ENCODE measurements around the gene PRPF40B. TPM values are rescaled to one million over a fixed set of nuclear protein-coding genes. Genes with fewer than 3 reads are reported as not detected.
"Not testable (repeated sequence)": the region's sequence is repeated elsewhere in the genome, so short reads cannot be mapped to it uniquely, and the experiment has no call there.

The PRPF40B gene
- total and polyA plus RNA-seq, 12 donors = 13.4 to 37.5 (median 21.6) TPM

DNA sequence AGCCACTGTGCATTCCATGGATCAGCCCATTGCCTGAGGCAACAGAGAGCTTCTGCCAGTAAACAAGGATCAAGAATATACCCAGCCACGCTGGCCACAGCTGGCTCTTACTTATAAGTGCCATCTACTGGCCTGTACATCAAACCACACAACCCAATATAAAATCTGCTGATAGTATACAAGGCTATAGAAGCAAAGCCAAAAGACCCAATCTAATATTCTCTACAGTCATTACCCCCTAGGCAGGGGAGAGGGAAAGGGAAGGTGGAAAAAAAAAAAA, 13.5 kb upstream of the PRPF40B start:
- peaks cover 0 to 10% (median 0%) of the 10 kb centered on the region in 9 donors for H3K4me1 ChIP-seq
- TF ChIP-seq, protein P1, sequence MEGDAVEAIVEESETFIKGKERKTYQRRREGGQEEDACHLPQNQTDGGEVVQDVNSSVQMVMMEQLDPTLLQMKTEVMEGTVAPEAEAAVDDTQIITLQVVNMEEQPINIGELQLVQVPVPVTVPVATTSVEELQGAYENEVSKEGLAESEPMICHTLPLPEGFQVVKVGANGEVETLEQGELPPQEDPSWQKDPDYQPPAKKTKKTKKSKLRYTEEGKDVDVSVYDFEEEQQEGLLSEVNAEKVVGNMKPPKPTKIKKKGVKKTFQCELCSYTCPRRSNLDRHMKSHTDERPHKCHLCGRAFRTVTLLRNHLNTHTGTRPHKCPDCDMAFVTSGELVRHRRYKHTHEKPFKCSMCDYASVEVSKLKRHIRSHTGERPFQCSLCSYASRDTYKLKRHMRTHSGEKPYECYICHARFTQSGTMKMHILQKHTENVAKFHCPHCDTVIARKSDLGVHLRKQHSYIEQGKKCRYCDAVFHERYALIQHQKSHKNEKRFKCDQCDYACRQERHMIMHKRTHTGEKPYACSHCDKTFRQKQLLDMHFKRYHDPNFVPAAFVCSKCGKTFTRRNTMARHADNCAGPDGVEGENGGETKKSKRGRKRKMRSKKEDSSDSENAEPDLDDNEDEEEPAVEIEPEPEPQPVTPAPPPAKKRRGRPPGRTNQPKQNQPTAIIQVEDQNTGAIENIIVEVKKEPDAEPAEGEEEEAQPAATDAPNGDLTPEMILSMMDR (IDR thresholded peaks at IDR 0.05) = no peak
- intact Hi-C loops (cut with DNase I) = no loop called here
- peaks cover 0 to 13% (median 3%) of the 10 kb centered on the region in 11 donors for H3K9me3 ChIP-seq
- WGBS, 2 donors = 63 to 70% methylated on average over 1 of the region's 1 CpG
- H3K27ac ChIP-seq = no peak overlapping the region
- H3K27me3 ChIP-seq = no peaks in the 10 kb centered on the region
- ATAC-seq (no peak), DNase-seq (no peak)
- H3K4me3 ChIP-seq = no peak overlapping the region
- H3K36me3 ChIP-seq = no peaks in the 10 kb centered on the region

DNA sequence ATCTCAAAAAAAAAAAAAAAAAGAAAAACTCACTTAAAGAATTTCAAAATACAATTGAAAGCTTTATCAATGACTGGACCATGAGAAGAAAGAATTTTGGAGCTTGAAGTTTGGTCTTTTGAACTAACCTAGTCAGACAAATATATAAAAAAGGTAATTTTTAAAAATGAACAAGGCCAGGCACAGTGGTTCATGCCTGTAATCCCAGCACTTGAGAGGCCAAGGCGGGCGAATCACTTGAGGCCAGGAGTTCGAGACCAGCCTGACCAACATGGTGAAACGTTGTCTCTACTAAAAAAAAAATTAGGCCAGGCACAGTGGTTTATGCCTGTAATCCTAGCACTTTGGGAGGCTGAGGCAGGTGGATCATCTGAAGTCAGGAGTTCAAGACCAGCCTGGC, 12.6 kb upstream of the PRPF40B start:
- H3K4me1 ChIP-seq; H3K4me3 ChIP-seq; intact Hi-C loops (cut with DNase I); ATAC-seq; DNase-seq; H3K27ac ChIP-seq; H3K27me3 ChIP-seq; H3K36me3 ChIP-seq: not testable (repeated sequence)
- 91 to 97% methylated on average over 4 of the region's 4 CpGs for WGBS, 2 donors
- peaks cover 0 to 13% (median 3%) of the 10 kb centered on the region in 11 donors for H3K9me3 ChIP-seq

DNA sequence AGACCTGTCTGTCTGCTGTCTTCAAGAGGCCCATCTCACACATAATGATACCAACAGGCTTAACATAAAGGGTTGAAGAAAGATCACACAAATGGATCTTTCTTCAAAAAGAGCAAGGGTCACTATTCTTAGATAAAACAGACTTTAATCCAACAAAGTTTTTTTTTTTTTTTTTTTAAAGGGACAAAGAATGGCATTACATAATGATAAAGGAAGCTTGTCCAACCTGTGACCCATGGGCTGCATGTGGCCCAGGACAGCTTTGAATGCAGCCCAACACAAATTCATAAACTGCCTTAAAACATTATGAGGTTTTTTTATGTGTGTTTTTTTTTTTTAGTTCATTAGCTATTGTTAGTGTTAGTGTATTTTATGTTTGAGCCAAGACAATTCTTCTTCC, 11.2 kb upstream of the PRPF40B start:
- TF ChIP-seq, protein P1 (IDR thresholded peaks at IDR 0.05) = no peak
- Histone ChIP-seq H3K4me3 (no peak overlapping the region), H3K9me3 (peaks cover 0 to 15% (median 3%) of the 10 kb centered on the region in 11 donors), H3K36me3 (no peaks in the 10 kb centered on the region), H3K4me1 (no peaks in the 10 kb centered on the region), H3K27ac (no peak overlapping the region), H3K27me3 (peaks cover 0 to 4% (median 0%) of the 10 kb centered on the region in 7 donors)
- ATAC-seq = no peak
- intact Hi-C loops (cut with DNase I) = no loop called here
- no peak for DNase-seq

DNA sequence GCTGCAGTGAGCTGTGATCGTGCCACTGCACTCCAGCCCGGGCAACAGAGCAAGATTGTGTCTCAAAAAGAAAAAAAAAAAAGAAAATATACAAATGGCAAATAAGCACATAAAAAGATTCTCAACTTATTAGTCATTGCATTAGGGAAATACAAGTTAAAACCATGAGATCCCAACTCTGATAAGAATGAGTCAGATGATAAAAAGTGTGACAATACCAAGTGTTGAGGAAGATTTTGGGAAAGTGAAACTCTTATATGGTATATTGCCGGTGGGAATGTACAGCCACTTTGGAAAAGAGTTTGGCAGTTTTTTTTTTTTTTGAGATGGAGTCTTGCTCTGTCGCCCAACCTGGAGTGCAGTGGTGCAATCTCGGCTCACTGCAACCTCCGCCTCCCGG, 7.6 kb upstream of the PRPF40B start:
- Histone ChIP-seq H3K4me3 (no peak overlapping the region), H3K36me3 (no peaks in the 10 kb centered on the region), H3K27me3 (peaks cover 0 to 30% (median 0%) of the 10 kb centered on the region in 7 donors), H3K4me1 (no peaks in the 10 kb centered on the region), H3K9me3 (peaks cover 0 to 8% (median 0%) of the 10 kb centered on the region in 11 donors), H3K27ac (no peak overlapping the region)
- WGBS, 2 donors = 96 to 97% methylated on average over 7 of the region's 7 CpGs
- ATAC-seq (no peak), DNase-seq (no peak)
- intact Hi-C loops (cut with DNase I) = no loop called here
- TF ChIP-seq, protein P1 (IDR thresholded peaks at IDR 0.05) = no peak

DNA sequence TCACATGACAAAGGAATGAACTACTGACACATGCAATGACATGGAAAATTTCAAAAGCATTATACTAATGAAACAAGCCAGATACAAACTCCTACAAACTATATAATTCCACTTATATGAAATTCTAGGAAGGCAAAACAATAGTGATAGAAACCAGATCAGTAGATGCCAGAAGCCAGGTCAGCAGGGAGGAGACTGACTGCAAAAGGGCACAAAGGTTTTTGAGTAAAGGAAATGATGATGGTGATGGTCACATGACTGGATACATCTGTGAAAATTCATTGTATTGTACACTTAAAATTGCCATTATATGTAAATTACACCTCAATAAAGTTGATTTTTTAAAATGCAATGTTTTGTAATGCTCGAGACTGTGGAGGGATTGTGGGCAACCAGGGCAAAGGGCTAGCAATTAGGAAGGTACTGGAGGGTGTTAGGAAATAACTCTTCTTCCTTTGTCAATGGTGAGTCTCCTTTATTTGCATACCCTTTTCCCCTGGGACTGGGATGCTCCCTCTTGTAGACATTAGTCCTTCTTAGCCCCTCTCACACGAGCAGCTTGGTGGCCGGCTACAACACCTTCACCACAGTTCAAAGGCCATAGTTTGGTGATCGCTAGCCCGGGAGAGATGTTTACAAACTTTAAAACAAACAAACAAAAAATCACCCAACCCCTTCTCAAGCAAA, 6.7 kb upstream of the PRPF40B start:
- 75 to 81% methylated on average over 5 of the region's 5 CpGs for WGBS, 2 donors
- Histone ChIP-seq H3K9me3 (peaks cover 0 to 4% (median 0%) of the 10 kb centered on the region in 11 donors), H3K27me3 (peaks cover 0 to 39% (median 0%) of the 10 kb centered on the region in 7 donors), H3K4me1 (peaks cover 2 to 7% (median 4%) of the 10 kb centered on the region in 9 donors), H3K27ac (no peak overlapping the region), H3K36me3 (no peaks in the 10 kb centered on the region), H3K4me3 (no peak overlapping the region)
- intact Hi-C loops (cut with DNase I) = no loop called here
- DNase-seq (no peak), ATAC-seq (no peak)
- TF ChIP-seq, protein P1 (IDR thresholded peaks at IDR 0.05) = no peak
